Fibroblast of villous mesenchyme (primary cell): ENCODE data around the gene PDGFRB. TPM values are rescaled to one million over a fixed set of nuclear protein-coding genes. Genes with fewer than 3 reads are reported as not detected.

Experiments
- DNase-seq: peaks from one replicate; pipeline ENCODE4 v3.0.0-alpha.2; 2010; ENCODE audit warnings: low read depth
- H3K4me3 ChIP-seq: 2 replicates; pipeline ENCODE4 v1.5.1; 2011; ENCODE audit warnings: low read depth, mild to moderate bottlenecking, low read length
- total RNA-seq: library from RNA; depleted of rRNA; stranded (reverse); fragments of >200 nt; gene quantifications from 2 replicates; pipeline ENCODE4 v1.2.3, GENCODE V29; 2012
- TF ChIP-seq, protein P1 (sequence below): IDR thresholded peaks from 2 replicates; pipeline ENCODE4 v1.5.1; 2012; ENCODE audit warnings: low read depth, mild to moderate bottlenecking, low read length; ENCODE audit not compliant: insufficient read depth

The PDGFRB gene
- total RNA-seq, 1 donor, result 341 TPM

- H3K4me3 ChIP-seq, result no peak overlapping the region
- no peak for DNase-seq
- TF ChIP-seq, protein P1, sequence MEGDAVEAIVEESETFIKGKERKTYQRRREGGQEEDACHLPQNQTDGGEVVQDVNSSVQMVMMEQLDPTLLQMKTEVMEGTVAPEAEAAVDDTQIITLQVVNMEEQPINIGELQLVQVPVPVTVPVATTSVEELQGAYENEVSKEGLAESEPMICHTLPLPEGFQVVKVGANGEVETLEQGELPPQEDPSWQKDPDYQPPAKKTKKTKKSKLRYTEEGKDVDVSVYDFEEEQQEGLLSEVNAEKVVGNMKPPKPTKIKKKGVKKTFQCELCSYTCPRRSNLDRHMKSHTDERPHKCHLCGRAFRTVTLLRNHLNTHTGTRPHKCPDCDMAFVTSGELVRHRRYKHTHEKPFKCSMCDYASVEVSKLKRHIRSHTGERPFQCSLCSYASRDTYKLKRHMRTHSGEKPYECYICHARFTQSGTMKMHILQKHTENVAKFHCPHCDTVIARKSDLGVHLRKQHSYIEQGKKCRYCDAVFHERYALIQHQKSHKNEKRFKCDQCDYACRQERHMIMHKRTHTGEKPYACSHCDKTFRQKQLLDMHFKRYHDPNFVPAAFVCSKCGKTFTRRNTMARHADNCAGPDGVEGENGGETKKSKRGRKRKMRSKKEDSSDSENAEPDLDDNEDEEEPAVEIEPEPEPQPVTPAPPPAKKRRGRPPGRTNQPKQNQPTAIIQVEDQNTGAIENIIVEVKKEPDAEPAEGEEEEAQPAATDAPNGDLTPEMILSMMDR, result no peak
Observed at GRCh38 chr5:150122536-150123481, 32.8 kb downstream of the PDGFRB start.

GRCh38 chr5:150122158-150122510, 33.5 kb downstream of the PDGFRB start:
- DNase-seq, result no peak
- no peak overlapping the region for H3K4me3 ChIP-seq
- TF ChIP-seq, protein P1, result peak; percentile 19

GRCh38 chr5:150121448-150122157, 34.0 kb downstream of the PDGFRB start:
- TF ChIP-seq, protein P1, result no peak
- no peak overlapping the region for H3K4me3 ChIP-seq
- DNase-seq, result no peak

DNA sequence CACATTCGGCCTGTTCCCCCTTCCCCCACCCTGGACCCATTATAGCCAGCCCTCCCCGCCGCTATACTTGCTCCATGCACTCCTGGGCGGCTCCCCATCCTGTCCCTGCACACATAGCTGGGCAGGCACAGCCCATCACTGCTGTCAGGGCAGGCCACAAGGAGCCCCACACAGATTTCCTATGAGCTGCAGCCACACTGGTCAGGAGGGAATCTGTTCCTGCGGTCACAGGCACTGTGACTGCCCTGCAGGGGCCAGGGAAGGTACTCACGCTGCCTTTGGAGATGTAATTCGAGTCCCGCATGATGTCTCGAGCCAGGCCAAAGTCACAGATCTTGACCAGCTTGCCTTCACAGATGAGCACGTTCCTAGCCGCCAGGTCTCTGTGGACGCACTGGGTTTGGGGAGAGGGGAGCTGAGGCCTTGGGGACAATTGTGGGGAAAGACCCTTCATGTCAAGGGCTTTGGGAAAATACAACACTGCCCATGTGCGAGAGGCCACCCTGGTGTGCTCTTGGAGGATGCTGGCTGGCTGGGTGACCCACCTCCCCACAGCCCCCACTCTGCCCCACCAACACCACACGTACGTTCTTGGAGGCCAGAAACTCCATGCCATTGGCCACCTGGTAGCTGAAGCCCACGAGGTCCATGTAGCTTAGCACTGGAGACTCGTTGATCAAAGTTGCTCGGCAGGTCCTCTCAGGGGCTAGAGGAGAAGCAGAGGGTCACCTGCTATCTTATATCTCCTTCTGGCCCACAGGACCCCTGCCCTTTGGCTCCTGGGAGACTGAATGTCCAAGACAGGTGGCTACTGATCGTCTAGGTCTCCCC, 34.8 kb downstream of the PDGFRB start:
- no peak for DNase-seq
- H3K4me3 ChIP-seq, result no peak overlapping the region
- TF ChIP-seq, protein P1, result no peak

DNA sequence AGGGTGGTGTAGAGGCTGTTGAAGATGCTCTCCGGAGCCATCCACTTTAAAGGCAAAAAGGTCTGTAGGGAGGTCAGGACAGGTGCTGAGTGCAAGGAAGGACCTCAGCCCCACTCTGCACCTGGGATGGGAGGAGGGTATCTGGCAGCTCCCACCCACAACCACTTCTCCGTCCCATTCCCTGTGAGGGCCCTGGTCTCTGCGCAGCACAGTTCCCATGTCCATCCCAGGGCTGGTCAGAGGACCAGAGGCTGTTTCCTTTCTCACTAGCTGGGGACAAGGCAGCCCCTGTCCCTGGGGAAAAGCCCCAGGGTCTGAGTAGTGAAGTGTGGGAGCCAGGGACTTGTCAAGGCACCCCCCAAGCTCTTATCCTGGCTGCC, 35.6 kb downstream of the PDGFRB start:
- H3K4me3 ChIP-seq, result no peak overlapping the region
- TF ChIP-seq, protein P1, result no peak
- DNase-seq, result no peak

DNA sequence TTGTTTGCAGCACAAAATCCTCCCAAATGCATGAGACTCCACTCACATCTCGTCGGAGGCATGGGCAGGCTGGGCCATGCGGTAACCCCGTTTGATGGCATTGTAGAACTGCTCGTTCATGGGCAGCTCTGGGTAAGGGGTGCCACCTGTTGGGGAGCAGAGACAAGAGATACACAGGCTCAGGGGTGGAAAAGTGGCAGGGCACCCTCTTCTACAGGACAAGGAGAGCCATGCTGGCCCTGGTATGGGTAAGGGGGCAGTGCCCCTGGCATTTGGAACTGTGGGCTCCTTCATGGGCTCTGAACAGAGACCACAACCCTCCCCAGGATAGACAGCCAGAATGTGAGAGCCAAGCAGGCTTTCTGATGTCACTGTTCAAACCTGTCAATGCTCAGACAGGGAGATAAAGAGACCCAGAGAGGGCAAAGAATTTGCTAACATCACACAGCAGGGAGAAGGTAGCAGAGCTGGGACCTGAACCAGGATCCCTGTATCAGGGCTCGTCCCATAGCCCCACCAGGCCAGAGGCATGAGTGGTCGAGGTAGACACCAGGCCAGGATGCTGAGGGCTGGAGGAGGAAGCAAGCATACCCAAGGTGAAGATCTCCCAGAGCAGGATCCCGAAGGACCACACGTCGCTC, 36.1 kb downstream of the PDGFRB start:
- no peak overlapping the region for H3K4me3 ChIP-seq
- TF ChIP-seq, protein P1, result no peak
- DNase-seq, result no peak
